Naive B cell (primary cell): ENCODE measurements around the gene TSGA10IP. TPM values are rescaled to one million over a fixed set of nuclear protein-coding genes. Genes with fewer than 3 reads are reported as not detected.
A peak's percentile ranks its signal among the peaks of the same experiment; 100 is the strongest.

Experiments used
- ATAC-seq, 2 donors: fragments of 150-1000 bp; cut with Tn5 transposase; 2 replicates each; pipeline ENCODE4 v1.10.0; 2021; ENCODE audit warnings: low read depth in 2 of 2, mild to moderate bottlenecking in 2 of 2, moderate library complexity in 2 of 2
- DNase-seq: peaks from one replicate; pipeline ENCODE4 v3.0.0; 2022
- H3K27ac Mint-ChIP-seq, 6 donors: one replicate each; pipeline ENCODE4 v1.8.0; 2020 to 2022; ENCODE audit warnings: mild to moderate bottlenecking in 6 of 6, mixed read lengths in 6 of 6, moderate library complexity in 5 of 6, inconsistent platforms in 2 of 6
- H3K27me3 Mint-ChIP-seq, 3 donors: one replicate each; pipeline ENCODE4 v1.8.0; 2021 to 2022; ENCODE audit warnings: mixed read lengths in 3 of 3, mild to moderate bottlenecking in 1 of 3
- H3K36me3 Mint-ChIP-seq, 2 donors: one replicate each; pipeline ENCODE4 v1.8.0; 2020 to 2022; ENCODE audit warnings: mixed read lengths in 2 of 2, inconsistent platforms in 1 of 2, mild to moderate bottlenecking in 1 of 2
- H3K4me1 Mint-ChIP-seq, 3 donors: one replicate each; pipeline ENCODE4 v1.8.0; 2020 to 2022; ENCODE audit warnings: mixed read lengths in 3 of 3, inconsistent platforms in 1 of 3, mild to moderate bottlenecking in 1 of 3, moderate library complexity in 1 of 3
- H3K4me3 Mint-ChIP-seq, 8 donors: one replicate each; pipeline ENCODE4 v1.8.0; 2020 to 2022; ENCODE audit warnings: mild to moderate bottlenecking in 8 of 8, mixed read lengths in 8 of 8, moderate library complexity in 8 of 8, inconsistent platforms in 2 of 8
- H3K9me3 Mint-ChIP-seq, 7 donors: one replicate each; pipeline ENCODE4 v1.8.0; 2020 to 2022; ENCODE audit warnings: mixed read lengths in 7 of 7, mild to moderate bottlenecking in 5 of 7, inconsistent platforms in 2 of 7, moderate library complexity in 1 of 7
- polyA plus RNA-seq, 6 donors: library from polyadenylated mRNA; unstranded; fragments of 300-500 nt; fragmentation: Illumina TruSeq; gene quantifications; one replicate each; pipeline ENCODE4 v1.2.3, GENCODE V29; 2021; ENCODE audit warnings: low read depth in 6 of 6

TSGA10IP gene
- polyA plus RNA-seq, 6 donors from 2014 or later = not detected

DNA sequence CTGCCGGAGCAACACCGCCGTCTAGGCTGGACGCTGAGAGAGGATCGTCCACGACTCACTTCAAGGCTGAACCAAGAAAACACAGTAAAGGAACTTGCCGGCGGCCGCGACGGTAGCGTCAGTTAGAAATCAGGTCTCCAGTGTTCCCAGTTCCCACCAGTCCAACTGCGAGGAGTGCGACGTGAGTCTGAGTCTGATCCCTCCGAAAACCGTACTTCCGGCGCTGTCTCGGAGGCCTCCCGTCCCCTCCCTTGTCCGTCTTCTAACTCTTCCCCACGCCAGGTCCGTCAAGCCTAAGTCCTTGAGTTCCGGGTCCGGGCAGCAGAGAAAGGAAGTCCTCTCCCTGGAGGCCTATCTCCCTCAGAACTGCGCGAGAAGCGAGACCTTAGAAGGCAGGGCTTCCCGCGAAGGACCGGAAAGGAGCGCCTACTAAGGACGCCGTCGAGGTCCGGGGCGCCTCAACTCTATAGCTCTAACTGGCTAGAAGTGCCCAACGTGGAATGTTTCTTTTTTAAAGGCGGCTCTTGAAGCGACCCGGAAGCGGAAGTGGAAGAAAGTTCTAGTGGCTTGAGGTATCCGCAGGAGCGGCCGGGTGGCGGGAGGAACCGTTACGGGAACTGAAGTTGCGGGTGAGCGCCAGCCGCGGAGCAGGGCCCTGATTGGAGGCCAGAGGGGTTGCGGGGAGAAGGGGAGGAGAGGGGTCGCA lies 56.8 kb downstream of the TSGA10IP start, which contains the start of the genes BANF1 and EIF1AD:
BANF1 (plus strand) TSS at position 562 of the 706 bp plus-strand sequence. CDS start 748 bp downstream, outside the sequence.
EIF1AD (minus strand) TSS at position 216 of the 706 bp plus-strand sequence. CDS start 1,768 bp downstream, outside the sequence.
- H3K27me3 Mint-ChIP-seq = no peaks in the 10 kb centered on the region
- peak; percentile 70 to 76 for ATAC-seq

DNA sequence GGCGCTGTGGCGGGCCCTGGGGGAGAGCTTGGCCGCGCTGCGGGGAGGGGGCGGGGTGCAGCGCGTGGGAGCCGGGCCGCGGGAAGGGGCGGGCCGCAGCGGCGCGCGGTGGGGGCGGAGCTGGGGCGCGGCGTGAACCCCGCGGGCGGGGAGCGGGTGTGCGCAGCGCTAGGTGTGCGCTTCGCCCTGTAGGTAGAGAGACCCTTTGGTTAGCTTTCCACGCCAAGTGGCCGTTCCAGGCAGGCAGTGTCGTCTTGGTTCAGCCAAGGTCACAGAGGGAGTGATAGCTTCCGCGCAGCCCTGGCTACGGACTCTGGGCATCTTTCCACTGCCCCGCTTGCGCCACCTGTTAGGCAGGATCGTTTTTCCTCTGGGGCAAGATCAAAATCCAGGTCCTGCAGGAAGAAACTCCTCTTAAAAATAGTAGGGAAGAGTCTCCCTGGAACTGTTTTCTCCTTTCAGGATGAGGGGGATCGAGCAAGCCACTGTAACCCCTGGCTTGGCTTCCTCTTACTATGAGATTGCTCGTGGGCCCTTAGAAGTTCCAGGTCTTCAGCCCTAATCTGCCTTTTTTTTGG lies 57.5 kb downstream of the TSGA10IP start:
- no peaks in the 10 kb centered on the region for H3K9me3 Mint-ChIP-seq
- DNase-seq (no peak), ATAC-seq (peak; percentile 70 to 74)
- peaks cover 19 to 50% (median 37%) of the 10 kb centered on the region in 3 donors for H3K4me1 Mint-ChIP-seq
- H3K4me3 Mint-ChIP-seq = peak overlapping the region; percentile 94 to 100 (median 99)
- no peaks in the 10 kb centered on the region for H3K27me3 Mint-ChIP-seq
- peak overlapping the region; percentile 72 to 100 (median 98) for H3K27ac Mint-ChIP-seq
- H3K36me3 Mint-ChIP-seq = peaks cover 6 to 9% of the 10 kb centered on the region in 2 donors

More for the DNA sequence above, 56.8 kb downstream of the TSGA10IP start, which contains the start of the genes BANF1 and EIF1AD:
- H3K4me3 Mint-ChIP-seq = peak within 1 kb of the TSS; percentile 94 to 100 (median 99)
- H3K36me3 Mint-ChIP-seq = peaks cover 11 to 16% of the 10 kb centered on the region in 2 donors
- peak; percentile 94 for DNase-seq
- peak within 1 kb of the TSS; percentile 97 to 100 (median 99) for H3K27ac Mint-ChIP-seq
- peaks cover 24 to 50% (median 42%) of the 10 kb centered on the region in 3 donors for H3K4me1 Mint-ChIP-seq
- no peaks in the 10 kb centered on the region for H3K9me3 Mint-ChIP-seq

DNA sequence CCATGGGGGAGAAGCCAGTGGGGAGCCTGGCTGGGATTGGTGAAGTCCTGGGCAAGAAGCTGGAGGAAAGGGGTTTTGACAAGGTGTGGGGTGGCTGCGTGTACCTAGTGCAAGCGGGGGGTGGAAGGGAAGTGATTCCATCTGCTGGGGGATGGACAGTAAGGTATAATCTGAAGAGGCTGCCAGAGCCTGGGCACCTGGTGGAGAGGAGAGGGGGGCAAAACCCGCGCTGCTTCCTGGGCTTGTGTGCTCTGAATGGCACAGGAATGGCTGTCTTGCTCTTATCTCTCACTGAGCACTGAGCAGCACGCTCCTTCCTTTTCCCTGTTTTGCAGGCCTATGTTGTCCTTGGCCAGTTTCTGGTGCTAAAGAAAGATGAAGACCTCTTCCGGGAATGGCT lies 58.0 kb downstream of the TSGA10IP start:
- Mint-ChIP-seq H3K4me3 (peak overlapping the region; percentile 77 to 100 (median 96)), H3K4me1 (peaks cover 18 to 50% (median 34%) of the 10 kb centered on the region in 3 donors), H3K36me3 (peaks cover under 1 to 4% of the 10 kb centered on the region in 2 donors), H3K9me3 (no peaks in the 10 kb centered on the region), H3K27ac (peak overlapping the region in 4 of 6 donors; percentile 28 to 85 (median 58)), H3K27me3 (no peaks in the 10 kb centered on the region)
- ATAC-seq (no peak), DNase-seq (no peak)

DNA sequence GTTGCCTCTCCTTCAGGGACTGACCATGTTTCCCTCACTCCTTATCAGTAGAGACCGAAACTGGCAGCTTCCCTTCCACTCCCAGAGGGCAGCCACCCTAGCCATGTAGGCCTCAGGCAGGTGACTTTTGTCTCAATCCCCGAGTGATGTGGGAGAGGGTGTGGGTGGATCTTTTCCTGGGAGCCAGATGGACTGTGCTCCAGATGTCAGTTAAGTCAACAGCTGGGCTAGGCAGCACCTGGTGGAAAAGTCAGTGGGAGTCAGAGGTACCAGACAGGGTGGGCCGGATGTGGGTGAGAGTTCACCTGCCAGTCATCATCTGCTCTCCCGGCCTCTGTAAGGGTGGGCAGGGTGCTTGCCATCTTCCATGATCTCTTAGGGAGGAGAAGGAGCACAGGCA lies 58.9 kb downstream of the TSGA10IP start:
- DNase-seq = no peak
- H3K9me3 Mint-ChIP-seq = no peaks in the 10 kb centered on the region
- ATAC-seq = no peak
- peaks cover 18 to 49% (median 34%) of the 10 kb centered on the region in 3 donors for H3K4me1 Mint-ChIP-seq
- H3K27me3 Mint-ChIP-seq = no peaks in the 10 kb centered on the region
- no peaks in the 10 kb centered on the region for H3K36me3 Mint-ChIP-seq
- no peak overlapping the region for H3K27ac Mint-ChIP-seq
- peak overlapping the region in 7 of 8 donors; percentile 20 to 94 (median 73) for H3K4me3 Mint-ChIP-seq

DNA sequence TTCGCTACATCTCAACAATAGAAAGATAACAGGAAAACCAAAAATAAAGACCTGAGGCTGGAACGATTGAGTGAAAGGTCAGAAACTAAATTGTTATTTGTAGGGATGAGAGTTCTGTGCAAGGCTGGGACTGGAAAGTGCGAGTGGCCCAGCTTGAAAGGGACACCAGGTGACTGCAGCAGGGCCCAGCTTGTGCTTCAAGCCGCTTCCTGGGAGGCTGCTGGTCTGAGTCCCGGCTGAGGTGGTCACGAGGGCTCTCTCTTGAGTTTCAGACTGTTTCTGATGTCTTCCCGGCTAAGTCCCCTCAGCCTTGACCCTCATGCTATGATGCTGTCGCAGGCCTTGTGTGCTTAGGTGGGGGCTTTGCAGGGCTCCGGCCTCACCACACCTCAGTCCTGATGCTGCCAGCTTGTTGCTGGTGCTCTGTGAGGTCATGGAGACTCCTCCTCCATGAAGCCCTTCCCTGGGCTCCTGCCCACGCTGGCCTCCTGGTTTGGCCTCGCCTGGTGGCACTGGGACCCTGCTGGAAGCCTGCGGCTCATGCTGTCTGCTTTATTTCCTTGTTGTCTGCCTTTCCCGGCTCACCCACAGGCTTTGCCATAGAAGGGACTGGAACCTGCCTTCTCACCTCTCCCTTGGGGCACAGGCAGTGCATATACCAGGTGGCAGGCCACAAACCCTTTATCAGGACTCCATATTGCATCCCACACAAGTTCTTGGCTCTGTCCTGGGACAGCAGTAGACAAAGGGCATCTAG lies 61.0 kb downstream of the TSGA10IP start:
- Mint-ChIP-seq H3K27me3 (peaks cover 0 to 6% (median 0%) of the 10 kb centered on the region in 3 donors), H3K4me3 (peak overlapping the region in 2 of 8 donors; percentile 49 to 76), H3K36me3 (no peaks in the 10 kb centered on the region), H3K4me1 (peaks cover 10 to 33% (median 22%) of the 10 kb centered on the region in 3 donors), H3K9me3 (no peaks in the 10 kb centered on the region), H3K27ac (peak overlapping the region in 2 of 6 donors; percentile 18 to 57)
- DNase-seq (no peak), ATAC-seq (no peak)

DNA sequence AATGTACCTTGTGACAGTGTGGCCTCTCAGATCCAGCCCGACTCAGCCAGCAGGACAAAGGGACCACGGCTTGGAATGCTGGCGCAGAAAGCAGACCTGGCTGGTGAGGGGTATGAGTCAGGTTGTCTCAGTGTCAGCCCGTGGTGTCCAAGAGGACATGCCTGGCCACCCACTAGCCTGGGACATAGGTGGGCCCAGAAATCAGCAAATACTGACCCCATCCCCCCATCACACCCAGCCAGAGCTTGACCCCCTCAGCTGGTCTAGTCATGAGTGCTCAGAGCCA lies 61.6 kb downstream of the TSGA10IP start:
- DNase-seq (no peak), ATAC-seq (no peak)
- peaks cover 0 to 6% (median 0%) of the 10 kb centered on the region in 3 donors for H3K27me3 Mint-ChIP-seq
- H3K9me3 Mint-ChIP-seq = no peaks in the 10 kb centered on the region
- no peak overlapping the region for H3K27ac Mint-ChIP-seq
- H3K4me1 Mint-ChIP-seq = peaks cover 5 to 29% (median 17%) of the 10 kb centered on the region in 3 donors
- H3K4me3 Mint-ChIP-seq = peak overlapping the region in 1 of 8 donors; percentile 19
- H3K36me3 Mint-ChIP-seq = no peaks in the 10 kb centered on the region

DNA sequence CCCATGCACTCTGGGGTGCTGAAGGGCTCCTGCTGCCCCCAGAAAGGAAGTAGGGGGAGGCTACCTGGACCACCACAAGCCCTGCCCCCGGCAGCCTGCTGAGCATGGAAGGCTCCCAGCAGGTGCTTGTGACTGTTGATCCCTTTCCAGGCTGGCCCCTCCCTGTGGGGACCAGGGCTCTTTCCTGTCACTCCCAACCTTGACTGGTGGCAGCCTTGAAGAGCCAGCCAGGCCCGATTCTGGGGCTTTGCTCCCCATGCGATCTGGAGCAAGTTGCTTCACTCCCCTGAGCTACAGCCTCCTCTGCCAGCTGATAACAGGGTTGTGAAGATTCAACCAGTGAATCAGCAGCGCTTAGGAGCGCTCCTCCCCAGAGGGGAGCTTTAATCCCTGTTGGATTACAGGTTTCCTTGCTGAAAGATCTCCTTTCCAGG lies 61.9 kb downstream of the TSGA10IP start:
- ATAC-seq (no peak), DNase-seq (no peak)
- H3K27me3 Mint-ChIP-seq = peaks cover 0 to 6% (median 3%) of the 10 kb centered on the region in 3 donors
- H3K27ac Mint-ChIP-seq = peak overlapping the region in 1 of 6 donors; percentile 57
- H3K9me3 Mint-ChIP-seq = no peaks in the 10 kb centered on the region
- no peaks in the 10 kb centered on the region for H3K36me3 Mint-ChIP-seq
- H3K4me1 Mint-ChIP-seq = peaks cover 3 to 25% (median 13%) of the 10 kb centered on the region in 3 donors
- H3K4me3 Mint-ChIP-seq = no peak overlapping the region

DNA sequence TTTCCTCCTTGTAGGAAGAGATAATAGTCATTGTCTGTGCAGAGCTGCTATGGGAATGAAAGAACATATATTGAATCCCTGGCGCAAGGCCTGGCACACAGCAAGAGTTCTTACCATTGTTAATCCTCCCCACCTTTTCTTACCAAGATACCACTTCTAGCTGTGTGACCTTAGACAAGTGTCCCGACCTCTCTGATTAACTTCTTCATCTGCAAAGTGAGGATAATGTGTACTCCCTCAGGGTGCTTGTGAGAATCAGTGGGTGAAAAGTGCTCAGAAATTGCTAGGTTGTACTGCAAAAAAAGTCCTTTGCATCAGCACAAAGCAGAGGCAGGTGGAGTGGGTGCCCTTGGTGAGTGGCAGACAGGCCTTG lies 62.8 kb downstream of the TSGA10IP start:
- H3K27me3 Mint-ChIP-seq = peaks cover 0 to 11% (median 6%) of the 10 kb centered on the region in 3 donors
- H3K4me3 Mint-ChIP-seq = no peak overlapping the region
- DNase-seq (no peak), ATAC-seq (no peak)
- peaks cover 2 to 20% (median 4%) of the 10 kb centered on the region in 3 donors for H3K4me1 Mint-ChIP-seq
- H3K36me3 Mint-ChIP-seq = no peaks in the 10 kb centered on the region
- no peaks in the 10 kb centered on the region for H3K9me3 Mint-ChIP-seq
- no peak overlapping the region for H3K27ac Mint-ChIP-seq

DNA sequence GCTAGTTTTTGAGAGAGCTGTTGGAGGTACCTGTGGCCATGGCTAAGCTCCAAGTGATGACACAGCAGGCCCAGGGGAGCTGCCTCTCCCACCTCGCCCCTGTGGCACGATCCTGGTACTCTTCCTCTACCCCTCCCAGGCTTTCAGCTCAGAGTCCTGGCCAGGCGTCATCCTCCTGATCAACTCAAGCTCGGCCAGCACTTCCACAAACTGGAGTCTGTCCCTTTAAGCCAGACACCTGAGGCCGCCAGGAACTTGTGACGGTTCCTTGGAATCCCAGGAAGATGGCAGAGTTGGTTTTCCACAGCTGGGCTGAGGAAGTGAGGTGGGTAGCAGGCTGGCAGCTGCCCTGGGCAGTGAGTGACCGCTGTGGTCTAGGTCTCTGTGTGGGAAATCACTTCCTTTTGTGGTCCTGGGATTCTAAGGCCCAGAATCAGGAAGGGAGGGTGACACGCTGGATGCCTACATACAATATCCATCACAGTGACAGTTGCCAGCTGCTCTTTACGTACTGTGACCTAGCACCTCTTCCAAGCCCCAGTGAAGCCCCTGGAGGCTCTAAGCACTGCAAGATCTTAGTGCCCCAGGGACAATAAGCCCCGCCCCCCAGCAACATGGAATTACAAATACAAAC lies 63.3 kb downstream of the TSGA10IP start:
- Mint-ChIP-seq H3K4me3 (no peak overlapping the region), H3K27me3 (peaks cover 0 to 16% (median 6%) of the 10 kb centered on the region in 3 donors), H3K36me3 (no peaks in the 10 kb centered on the region), H3K9me3 (no peaks in the 10 kb centered on the region), H3K4me1 (peaks cover 0 to 15% (median 0%) of the 10 kb centered on the region in 3 donors), H3K27ac (no peak overlapping the region)
- no peak for DNase-seq
- ATAC-seq = no peak

Other genes with a start within 250 kb of the TSGA10IP start
- gene KAT5, start 233.2 kb upstream of the TSGA10IP start, polyA plus RNA-seq = 10 to 100 TPM; 38.9 to 71.8 (median 63.6) TPM
- gene RNASEH2C, start 224.7 kb upstream of the TSGA10IP start, polyA plus RNA-seq = 100 to 1,000 TPM in 3 of 6 donors, 10 to 100 TPM in 3; 59.3 to 126 (median 99.1) TPM
- gene AP5B1, start 164.5 kb upstream of the TSGA10IP start, polyA plus RNA-seq = 10 to 100 TPM in 2 of 6 donors, 1 to 10 TPM in 4; 3.4 to 17.2 (median 9.6) TPM
- gene OVOL1, start 158.4 kb upstream of the TSGA10IP start, polyA plus RNA-seq = not detected
- gene SNX32, start 111.5 kb upstream of the TSGA10IP start, polyA plus RNA-seq = 1 to 10 TPM in 5 of 6 donors, not detected in 1; 1.2 to 2.6 (median 1.7) TPM
- gene CFL1, start 87.3 kb upstream of the TSGA10IP start, polyA plus RNA-seq = 1,000 to 10,000 TPM; 1,822 to 2,570 (median 2,214) TPM
- gene MUS81, start 85.0 kb upstream of the TSGA10IP start, polyA plus RNA-seq = 10 to 100 TPM in 5 of 6 donors, 1 to 10 TPM in 1; 3.2 to 32.0 (median 22.8) TPM
- 1 to 10 TPM in 2 of 6 donors, under 1 TPM in 1, not detected in 3; 0.29 to 1.5 (median 1.1) TPM for gene EFEMP2, start 72.7 kb upstream of the TSGA10IP start, polyA plus RNA-seq
- gene CTSW, start 65.6 kb upstream of the TSGA10IP start, polyA plus RNA-seq = 1 to 10 TPM in 5 of 6 donors, under 1 TPM in 1; 0.68 to 7.2 (median 3.0) TPM
- 100 to 1,000 TPM in 4 of 6 donors, 10 to 100 TPM in 2; 91.2 to 191 (median 107) TPM for gene FIBP, start 57.0 kb upstream of the TSGA10IP start, polyA plus RNA-seq
- gene CCDC85B, start 54.8 kb upstream of the TSGA10IP start, polyA plus RNA-seq = 10 to 100 TPM; 22.4 to 62.8 (median 45.3) TPM
- under 1 TPM in 3 of 6 donors, not detected in 3; 0.25 to 0.34 (median 0.27) TPM for gene FOSL1, start 45.1 kb upstream of the TSGA10IP start, polyA plus RNA-seq
- gene C11orf68, start 26.4 kb upstream of the TSGA10IP start, polyA plus RNA-seq = 10 to 100 TPM; 48.5 to 79.3 (median 68.4) TPM
- 10 to 100 TPM; 57.3 to 89.8 (median 71.1) TPM for gene DRAP1, start 26.1 kb upstream of the TSGA10IP start, polyA plus RNA-seq
- gene SART1, start 16.3 kb downstream of the TSGA10IP start, polyA plus RNA-seq = 10 to 100 TPM; 13.9 to 39.7 (median 18.3) TPM
- gene EIF1AD, start 56.7 kb downstream of the TSGA10IP start, polyA plus RNA-seq = 10 to 100 TPM in 5 of 6 donors, 1 to 10 TPM in 1; 4.9 to 34.2 (median 20.1) TPM
- gene BANF1, start 57.0 kb downstream of the TSGA10IP start, polyA plus RNA-seq = 100 to 1,000 TPM; 162 to 247 (median 189) TPM
- not detected for gene CST6, start 66.5 kb downstream of the TSGA10IP start, polyA plus RNA-seq
- gene CATSPER1, start 81.0 kb downstream of the TSGA10IP start, polyA plus RNA-seq = under 1 TPM in 1 of 6 donors, not detected in 5; 0.11 TPM
- gene GAL3ST3, start 103.7 kb downstream of the TSGA10IP start, polyA plus RNA-seq = not detected
- gene SF3B2, start 106.9 kb downstream of the TSGA10IP start, polyA plus RNA-seq = 100 to 1,000 TPM in 1 of 6 donors, 10 to 100 TPM in 5; 68.8 to 106 (median 85.2) TPM
- 100 to 1,000 TPM in 1 of 6 donors, 10 to 100 TPM in 5; 44.3 to 133 (median 57.3) TPM for gene PACS1, start 124.8 kb downstream of the TSGA10IP start, polyA plus RNA-seq